KMS-11 (cell line): Measurements from ENCODE around the gene FLNA.

ENCODE experiments used
- H2AFZ ChIP-seq: fragments of 200-600 bp; sonication (generic); 2 replicates; pipeline ENCODE4 v1.6.1; 2016; ENCODE audit warnings: antibody characterized with exemption, mixed run types, low read depth
- H3K27ac ChIP-seq: fragments of 200-600 bp; sonication (generic); 2 replicates; pipeline ENCODE4 v1.6.1; 2016; ENCODE audit warnings: mild to moderate bottlenecking, mixed run types
- H3K27me3 ChIP-seq: fragments of 200-600 bp; sonication (generic); 2 replicates; pipeline ENCODE4 v1.6.1; 2017; ENCODE audit warnings: mild to moderate bottlenecking, low read depth, mixed run types, moderate library complexity; ENCODE audit not compliant: insufficient read depth
- H3K36me3 ChIP-seq: fragments of 200-600 bp; sonication (generic); 2 replicates; pipeline ENCODE4 v1.6.1; 2017; ENCODE audit warnings: mild to moderate bottlenecking, mixed run types; ENCODE audit not compliant: insufficient read depth
- H3K4me1 ChIP-seq: fragments of 200-600 bp; sonication (generic); 2 replicates; pipeline ENCODE4 v1.6.1; 2016; ENCODE audit warnings: mild to moderate bottlenecking, low read depth, mixed run types; ENCODE audit not compliant: poor library complexity, severe bottlenecking
- H3K4me2 ChIP-seq: fragments of 200-600 bp; sonication (generic); 2 replicates; pipeline ENCODE4 v1.7.0; 2016; ENCODE audit warnings: mild to moderate bottlenecking, mixed run types
- H3K4me3 ChIP-seq: fragments of 200-600 bp; sonication (generic); IDR thresholded peaks from 2 replicates; pipeline ENCODE4 v1.6.1; 2017; ENCODE audit warnings: low read depth, low read length, mixed read lengths; ENCODE audit not compliant: insufficient read depth
- H3K79me2 ChIP-seq: fragments of 200-600 bp; sonication (generic); 2 replicates; pipeline ENCODE4 v1.6.1; 2016; ENCODE audit warnings: low read depth, mixed run types; ENCODE audit not compliant: insufficient read depth
- H3K9ac ChIP-seq: fragments of 200-600 bp; sonication (generic); 2 replicates; pipeline ENCODE4 v1.6.1; 2016; ENCODE audit warnings: mild to moderate bottlenecking, mixed run types
- H4K20me1 ChIP-seq: fragments of 200-600 bp; sonication (generic); 2 replicates; pipeline ENCODE4 v1.6.1; 2016; ENCODE audit warnings: mild to moderate bottlenecking, mixed run types; ENCODE audit not compliant: insufficient read depth
- TF ChIP-seq, protein P1 (sequence below): fragments of 200-600 bp; sonication (generic); conservative IDR thresholded peaks from 2 replicates; pipeline ENCODE4 v1.6.1; 2017; ENCODE audit warnings: low read depth, mild to moderate bottlenecking, antibody characterized with exemption, low read length, moderate library complexity, mixed read lengths

Gene FLNA

GRCh38 chrX:154399527-154400368 lies 25.3 kb upstream of the FLNA start:
- Histone ChIP-seq H3K4me3 (no peak overlapping the region), H3K27ac (peak overlapping the region; percentile 99), H2AFZ (no peak overlapping the region), H3K4me2 (peak overlapping the region; percentile 74), H3K9ac (peak overlapping the region; percentile 100), H4K20me1 (no peaks in the 10 kb centered on the region), H3K36me3 (0 out of 2 replicates have a peak, but pooled peaks cover 7% of the 10 kb centered on the region), H3K4me1 (peaks cover 4% of the 10 kb centered on the region), H3K27me3 (no peaks in the 10 kb centered on the region), H3K79me2 (peaks cover 21% of the 10 kb centered on the region)
- TF ChIP-seq, protein P1, sequence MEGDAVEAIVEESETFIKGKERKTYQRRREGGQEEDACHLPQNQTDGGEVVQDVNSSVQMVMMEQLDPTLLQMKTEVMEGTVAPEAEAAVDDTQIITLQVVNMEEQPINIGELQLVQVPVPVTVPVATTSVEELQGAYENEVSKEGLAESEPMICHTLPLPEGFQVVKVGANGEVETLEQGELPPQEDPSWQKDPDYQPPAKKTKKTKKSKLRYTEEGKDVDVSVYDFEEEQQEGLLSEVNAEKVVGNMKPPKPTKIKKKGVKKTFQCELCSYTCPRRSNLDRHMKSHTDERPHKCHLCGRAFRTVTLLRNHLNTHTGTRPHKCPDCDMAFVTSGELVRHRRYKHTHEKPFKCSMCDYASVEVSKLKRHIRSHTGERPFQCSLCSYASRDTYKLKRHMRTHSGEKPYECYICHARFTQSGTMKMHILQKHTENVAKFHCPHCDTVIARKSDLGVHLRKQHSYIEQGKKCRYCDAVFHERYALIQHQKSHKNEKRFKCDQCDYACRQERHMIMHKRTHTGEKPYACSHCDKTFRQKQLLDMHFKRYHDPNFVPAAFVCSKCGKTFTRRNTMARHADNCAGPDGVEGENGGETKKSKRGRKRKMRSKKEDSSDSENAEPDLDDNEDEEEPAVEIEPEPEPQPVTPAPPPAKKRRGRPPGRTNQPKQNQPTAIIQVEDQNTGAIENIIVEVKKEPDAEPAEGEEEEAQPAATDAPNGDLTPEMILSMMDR, result no peak

GRCh38 chrX:154398668-154399526 lies 24.5 kb upstream of the FLNA start:
- H4K20me1 ChIP-seq, result no peaks in the 10 kb centered on the region
- peak overlapping the region; percentile 74 for H3K4me2 ChIP-seq
- peaks cover 4% of the 10 kb centered on the region for H3K4me1 ChIP-seq
- peak overlapping the region; percentile 100 for H3K9ac ChIP-seq
- TF ChIP-seq, protein P1, result peak; percentile 86
- H3K27me3 ChIP-seq, result no peaks in the 10 kb centered on the region
- H3K79me2 ChIP-seq, result peaks cover 21% of the 10 kb centered on the region
- H2AFZ ChIP-seq, result no peak overlapping the region
- H3K27ac ChIP-seq, result peak overlapping the region; percentile 99
- H3K36me3 ChIP-seq, result 0 out of 2 replicates have a peak, but pooled peaks cover 7% of the 10 kb centered on the region
- H3K4me3 ChIP-seq, result no peak overlapping the region

GRCh38 chrX:154397888-154398667 lies 23.6 kb upstream of the FLNA start, which contains the start of gene RPL10:
Gene RPL10, plus strand, starts transcription at chrX:154398377. Its CDS starts 143 bp downstream, at chrX:154398520.
- TF ChIP-seq, protein P1, result no peak
- Histone ChIP-seq H3K4me1 (peaks cover 4% of the 10 kb centered on the region), H3K9ac (peak within 1 kb of the TSS; percentile 100), H3K79me2 (peaks cover 21% of the 10 kb centered on the region), H3K27ac (peak within 1 kb of the TSS; percentile 99), H3K4me2 (peak within 1 kb of the TSS; percentile 74), H3K4me3 (no peak within 1 kb of the TSS), H2AFZ (peak within 1 kb of the TSS; percentile 52; the same call in 1 of the 2 replicates), H4K20me1 (no peaks in the 10 kb centered on the region), H3K27me3 (no peaks in the 10 kb centered on the region), H3K36me3 (0 out of 2 replicates have a peak, but pooled peaks cover 7% of the 10 kb centered on the region)
